Astrocyte of the hippocampus (primary cell): Measurements from ENCODE around the gene SHMT2.

ENCODE experiments used
- DNase-seq: peaks from one replicate; pipeline ENCODE4 v3.0.0; 2011; ENCODE audit warnings: low read depth, low spot score

SHMT2 gene

GRCh38 chr12:57196956-57197355, 32.6 kb upstream of the SHMT2 start:
- DNase-seq, result no peak

- no peak for DNase-seq
Observed at GRCh38 chr12:57198329-57198728, 31.2 kb upstream of the SHMT2 start.

- no peak for DNase-seq
Observed at GRCh38 chr12:57199191-57199590, 30.3 kb upstream of the SHMT2 start.

- no peak for DNase-seq
Observed at GRCh38 chr12:57200497-57200896, 29.0 kb upstream of the SHMT2 start.

- no peak for DNase-seq
Observed at GRCh38 chr12:57201219-57201618, 28.3 kb upstream of the SHMT2 start.

- DNase-seq, result no peak
Observed at GRCh38 chr12:57201631-57202030, 27.9 kb upstream of the SHMT2 start.

- DNase-seq, result no peak
Observed at GRCh38 chr12:57202321-57202720, 27.2 kb upstream of the SHMT2 start.

- no peak for DNase-seq
Observed at GRCh38 chr12:57203201-57203600, 26.3 kb upstream of the SHMT2 start.

GRCh38 chr12:57203791-57204190, 25.7 kb upstream of the SHMT2 start:
- no peak for DNase-seq

GRCh38 chr12:57204454-57204853, 25.1 kb upstream of the SHMT2 start:
- no peak for DNase-seq

GRCh38 chr12:57205186-57205585, 24.3 kb upstream of the SHMT2 start:
- no peak for DNase-seq

- DNase-seq, result no peak
Observed at GRCh38 chr12:57205931-57206330, 23.6 kb upstream of the SHMT2 start.

- no peak for DNase-seq
Observed at GRCh38 chr12:57207731-57208630, 21.5 kb upstream of the SHMT2 start.

GRCh38 chr12:57208631-57209282, 20.8 kb upstream of the SHMT2 start:
- peak; percentile 50 for DNase-seq

- DNase-seq, result no peak
Observed at GRCh38 chr12:57209916-57210315, 19.6 kb upstream of the SHMT2 start.

- no peak for DNase-seq
Observed at GRCh38 chr12:57210461-57210860, 19.1 kb upstream of the SHMT2 start.

- no peak for DNase-seq
Observed at GRCh38 chr12:57210926-57211692, 18.4 kb upstream of the SHMT2 start.

- no peak for DNase-seq
Observed at GRCh38 chr12:57211791-57212700, 17.5 kb upstream of the SHMT2 start.

GRCh38 chr12:57212701-57213057, 16.8 kb upstream of the SHMT2 start:
- DNase-seq, result no peak

GRCh38 chr12:57213058-57213715, 16.3 kb upstream of the SHMT2 start:
- peak; percentile 94 for DNase-seq
